Measurements from ENCODE around the gene STARD3. TPM values are rescaled to one million over a fixed set of nuclear protein-coding genes. Genes with fewer than 3 reads are reported as not detected.

The STARD3 gene
- total and polyA plus RNA-seq, 9 donors, result 34.5 to 55.9 (median 44.3) TPM

DNA sequence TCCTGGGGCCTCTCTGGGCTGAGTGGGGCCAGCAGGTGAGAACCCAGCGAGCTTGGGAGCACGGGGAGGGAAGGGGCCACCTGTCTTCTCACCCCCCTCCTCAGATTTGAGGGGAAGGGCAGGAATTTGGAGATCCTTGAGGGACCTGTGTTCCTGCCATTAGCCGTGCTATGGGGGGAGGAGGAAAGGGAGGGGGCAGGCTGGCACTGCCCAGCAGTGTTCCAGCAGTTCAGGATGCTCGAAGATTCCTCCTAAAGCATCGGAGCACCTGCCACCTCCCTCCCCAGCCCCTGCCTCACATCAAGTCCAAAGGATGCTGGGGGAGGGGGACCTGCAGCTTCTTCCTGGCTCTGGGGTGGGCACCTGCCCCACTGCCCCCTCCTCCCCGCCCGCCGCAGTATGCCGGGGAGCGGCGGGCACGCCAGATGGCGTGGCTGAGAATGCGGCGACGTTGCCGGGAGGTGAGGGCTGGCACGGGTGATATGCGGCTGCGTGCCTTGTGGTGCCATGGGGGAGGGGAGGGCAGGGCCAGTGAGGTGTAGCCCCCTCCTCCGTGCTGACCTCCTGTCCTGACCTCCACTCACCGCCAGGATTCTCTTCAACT lies 24.6 kb upstream of the STARD3 start:
- 47 to 58% (median 51%) methylated on average over 21 to 22 of the region's 22 CpGs for WGBS, 3 donors
- H3K27me3 ChIP-seq, result no peaks in the 10 kb centered on the region
- no peaks in the 10 kb centered on the region for H3K9me3 ChIP-seq
- intact Hi-C loops (cut with DNase I), result no loop called here
- peaks cover 2% of the 10 kb centered on the region for H3K4me1 ChIP-seq (ENCODE audit: insufficient read depth)
- H3K36me3 ChIP-seq, result no peaks in the 10 kb centered on the region
- TF ChIP-seq, protein P1, sequence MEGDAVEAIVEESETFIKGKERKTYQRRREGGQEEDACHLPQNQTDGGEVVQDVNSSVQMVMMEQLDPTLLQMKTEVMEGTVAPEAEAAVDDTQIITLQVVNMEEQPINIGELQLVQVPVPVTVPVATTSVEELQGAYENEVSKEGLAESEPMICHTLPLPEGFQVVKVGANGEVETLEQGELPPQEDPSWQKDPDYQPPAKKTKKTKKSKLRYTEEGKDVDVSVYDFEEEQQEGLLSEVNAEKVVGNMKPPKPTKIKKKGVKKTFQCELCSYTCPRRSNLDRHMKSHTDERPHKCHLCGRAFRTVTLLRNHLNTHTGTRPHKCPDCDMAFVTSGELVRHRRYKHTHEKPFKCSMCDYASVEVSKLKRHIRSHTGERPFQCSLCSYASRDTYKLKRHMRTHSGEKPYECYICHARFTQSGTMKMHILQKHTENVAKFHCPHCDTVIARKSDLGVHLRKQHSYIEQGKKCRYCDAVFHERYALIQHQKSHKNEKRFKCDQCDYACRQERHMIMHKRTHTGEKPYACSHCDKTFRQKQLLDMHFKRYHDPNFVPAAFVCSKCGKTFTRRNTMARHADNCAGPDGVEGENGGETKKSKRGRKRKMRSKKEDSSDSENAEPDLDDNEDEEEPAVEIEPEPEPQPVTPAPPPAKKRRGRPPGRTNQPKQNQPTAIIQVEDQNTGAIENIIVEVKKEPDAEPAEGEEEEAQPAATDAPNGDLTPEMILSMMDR (IDR thresholded peaks at IDR 0.05), result no peak
- TF ChIP-seq EP300 (IDR thresholded peaks at IDR 0.05), result no peak
- no peak for TF ChIP-seq POLR2A (IDR thresholded peaks at IDR 0.05)
- no peak overlapping the region for H3K4me3 ChIP-seq
- H3K27ac ChIP-seq, result no peak overlapping the region
- no peak for DNase-seq

DNA sequence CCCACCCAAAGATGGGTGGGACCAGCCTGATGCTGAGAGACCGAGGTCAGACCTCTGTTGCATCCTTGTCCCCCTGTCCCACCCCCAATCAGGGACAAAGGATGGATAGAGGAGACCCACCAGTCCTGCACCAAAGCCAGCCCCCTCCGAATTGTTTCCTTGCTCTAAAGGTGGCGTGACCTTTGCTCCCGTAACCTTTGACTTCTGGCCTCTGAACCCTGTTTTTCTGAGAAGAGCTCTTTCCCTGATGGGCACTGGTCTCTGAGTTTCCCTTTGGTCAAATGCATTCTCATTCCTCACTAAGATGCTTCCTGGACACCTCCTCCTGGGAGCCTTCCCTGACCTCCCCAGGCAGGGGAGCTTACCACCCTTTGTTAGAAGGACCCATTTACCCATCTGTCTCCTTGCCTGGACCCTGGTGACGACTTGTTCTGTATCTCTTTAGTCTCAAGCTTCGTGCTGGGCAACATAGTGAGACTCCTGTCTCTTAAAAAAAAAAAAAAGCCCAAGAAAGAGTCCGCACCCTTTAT lies 23.9 kb upstream of the STARD3 start:
- no peaks in the 10 kb centered on the region for H3K9me3 ChIP-seq
- no peak overlapping the region for H3K4me3 ChIP-seq
- peaks cover 2% of the 10 kb centered on the region for H3K4me1 ChIP-seq (ENCODE audit: insufficient read depth)
- H3K27ac ChIP-seq, result no peak overlapping the region
- intact Hi-C loops (cut with DNase I), result no loop called here
- H3K27me3 ChIP-seq, result no peaks in the 10 kb centered on the region
- no peaks in the 10 kb centered on the region for H3K36me3 ChIP-seq
- TF ChIP-seq, protein P1 (IDR thresholded peaks at IDR 0.05), result no peak
- TF ChIP-seq EP300 (IDR thresholded peaks at IDR 0.05) (no peak), POLR2A (IDR thresholded peaks at IDR 0.05) (no peak)
- 55 to 68% (median 61%) methylated on average over 7 of the region's 7 CpGs for WGBS, 3 donors
- no peak for DNase-seq

DNA sequence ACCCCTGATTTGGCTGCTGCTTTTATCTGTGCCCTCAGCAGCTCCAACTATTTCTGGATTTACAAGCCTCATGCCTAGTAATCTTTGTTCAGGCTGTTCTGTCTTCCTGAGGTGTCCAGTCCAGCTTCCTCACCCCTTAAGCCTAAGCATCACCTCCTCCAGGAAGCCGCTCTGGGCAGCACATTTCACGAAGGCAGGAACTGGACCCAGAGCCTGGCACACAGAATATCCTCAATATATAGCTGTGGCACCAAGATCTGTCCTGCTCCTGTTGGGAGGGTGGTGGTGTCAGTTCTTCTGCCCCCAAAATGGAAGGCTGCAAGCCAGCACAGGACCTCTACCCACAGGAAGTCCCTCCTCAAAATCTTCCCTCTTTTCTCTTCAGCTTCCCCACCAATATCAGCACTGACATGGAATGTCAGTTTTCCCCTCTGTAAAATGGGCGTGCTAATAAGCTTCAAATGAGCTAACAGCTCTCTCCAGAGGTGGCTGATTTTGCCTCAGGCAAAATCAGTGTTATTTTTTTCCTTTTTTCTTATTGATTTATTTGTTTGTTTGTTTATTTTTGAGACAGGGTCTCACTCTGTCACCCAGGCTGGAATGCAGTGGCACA lies 22.3 kb upstream of the STARD3 start:
- 82 to 87% (median 86%) methylated on average over 3 of the region's 3 CpGs for WGBS, 3 donors
- peaks cover 2% of the 10 kb centered on the region for H3K4me1 ChIP-seq (ENCODE audit: insufficient read depth)
- H3K27ac ChIP-seq, result no peak overlapping the region
- H3K36me3 ChIP-seq, result no peaks in the 10 kb centered on the region
- H3K9me3 ChIP-seq, result no peaks in the 10 kb centered on the region
- H3K27me3 ChIP-seq, result no peaks in the 10 kb centered on the region
- TF ChIP-seq POLR2A (IDR thresholded peaks at IDR 0.05) (no peak), EP300 (IDR thresholded peaks at IDR 0.05) (no peak)
- TF ChIP-seq, protein P1 (IDR thresholded peaks at IDR 0.05), result no peak
- H3K4me3 ChIP-seq, result no peak overlapping the region
- no peak for DNase-seq
- intact Hi-C loops (cut with DNase I), result no loop called here

DNA sequence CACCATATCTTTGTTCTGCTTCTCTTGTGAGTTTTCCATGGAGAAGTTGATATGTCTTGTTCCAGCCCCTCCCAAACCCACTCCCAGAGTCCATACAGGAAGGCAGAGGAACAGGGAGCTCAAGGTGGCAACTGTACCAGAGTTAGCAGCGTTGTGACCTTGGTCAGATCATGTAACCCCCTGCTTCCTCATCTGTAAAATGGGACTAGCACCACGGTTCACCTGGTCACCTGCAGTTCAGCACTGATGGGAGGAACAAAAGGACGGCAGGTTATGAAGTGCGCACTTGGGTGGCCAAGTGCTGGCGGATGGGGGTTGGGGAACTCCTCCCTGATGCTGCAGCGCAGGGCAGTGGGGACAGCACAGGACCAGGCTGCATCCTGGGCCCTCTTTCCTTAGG lies 21.5 kb upstream of the STARD3 start:
- WGBS, 3 donors, result 47 to 62% (median 49%) methylated on average over 6 of the region's 6 CpGs
- TF ChIP-seq POLR2A (IDR thresholded peaks at IDR 0.05) (no peak), EP300 (IDR thresholded peaks at IDR 0.05) (no peak)
- TF ChIP-seq, protein P1 (IDR thresholded peaks at IDR 0.05), result no peak
- DNase-seq, result no peak
- no peaks in the 10 kb centered on the region for H3K27me3 ChIP-seq
- H3K4me1 ChIP-seq (ENCODE audit: insufficient read depth), result peaks cover 2% of the 10 kb centered on the region
- intact Hi-C loops (cut with DNase I), result no loop called here
- H3K36me3 ChIP-seq, result no peaks in the 10 kb centered on the region
- H3K4me3 ChIP-seq, result no peak overlapping the region
- no peak overlapping the region for H3K27ac ChIP-seq
- no peaks in the 10 kb centered on the region for H3K9me3 ChIP-seq

Data from ovary (tissue), 9 donors.